GM12878 (cell line): ENCODE measurements around the gene DUS3L. TPM values are rescaled to one million over a fixed set of nuclear protein-coding genes. Genes with fewer than 3 reads are reported as not detected.

Source experiments
- ATAC-seq: fragments of 200-7000 bp; cut with Tn5 transposase; 3 replicates; pipeline ENCODE4 v1.9.1; 2020; ENCODE audit warnings: mild to moderate bottlenecking, moderate library complexity
- BruUV-seq: library from RNA; stranded (reverse); fragments of 400-500 nt; replicated peaks from 2 replicates; lab custom pipeline; 2021; lab: Mats Ljungman, UMichigan
- CTCF ChIA-PET: fragments of 300-600 bp; sonication (Branson Sonifier 250); formaldehyde crosslinking; extraction: SDS; loops from one replicate; lab custom pipeline; 2021; ENCODE audit warnings: inconsistent platforms; lab: Yijun Ruan, JAX
- POLR2A ChIA-PET: fragments of 350-600 bp; formaldehyde crosslinking; extraction: SDS; loops from one replicate; lab custom pipeline; 2021; ENCODE audit warnings: inconsistent platforms; lab: Charles Lee
- RAD21 ChIA-PET: fragments of 300-600 bp; sonication (Branson Sonifier 250); formaldehyde crosslinking; loops from one replicate; lab custom pipeline; 2023; ENCODE audit warnings: antibody characterized with exemption; ENCODE audit not compliant: unreplicated experiment; lab: Charles Lee
- SMC1A ChIA-PET: fragments of 300-600 bp; sonication (Branson Sonifier 250); formaldehyde crosslinking; loops from one replicate; lab custom pipeline; 2023; ENCODE audit not compliant: unreplicated experiment, uncharacterized antibody; lab: Charles Lee
- DNase-seq: peaks from one replicate; pipeline ENCODE4 v3.0.0-alpha.2; 2011; ENCODE audit warnings: low read depth, low spot score
- FAIRE-seq: peaks from 3 replicates; lab custom pipeline; 2011; peaks lifted over from hg19 to GRCh38; lab: Jason Lieb, UNC
- H2AFZ ChIP-seq: 2 replicates; pipeline ENCODE4 v1.6.0; 2011; ENCODE audit warnings: low read depth, low read length, control low read depth; ENCODE audit not compliant: control insufficient read depth
- H3K27ac ChIP-seq: 2 replicates; pipeline ENCODE4 v1.5.1; 2011; ENCODE audit warnings: control low read depth; ENCODE audit not compliant: control insufficient read depth, insufficient read depth
- H3K27me3 ChIP-seq, 2 experiments: replicated peaks in 1 of 2; 2 replicates each; pipeline versions ENCODE4 v1.6.0 to v1.6.1; 2011; ENCODE audit warnings: low read length in 1 of 2; ENCODE audit not compliant: control insufficient read depth in 2 of 2, insufficient read depth in 2 of 2
- H3K36me3 ChIP-seq, 2 experiments: 2 replicates each; pipeline ENCODE4 v1.5.1; 2011; ENCODE audit warnings: low read length in 1 of 2; ENCODE audit not compliant: control insufficient read depth in 2 of 2, insufficient read depth in 2 of 2
- H3K4me1 ChIP-seq: 2 replicates; pipeline ENCODE4 v1.6.1; 2011; ENCODE audit warnings: mild to moderate bottlenecking, low read length, moderate library complexity, mixed read lengths; ENCODE audit not compliant: control insufficient read depth, insufficient read depth
- H3K4me2 ChIP-seq: 2 replicates; pipeline ENCODE4 v1.6.0; 2011; ENCODE audit warnings: control low read depth; ENCODE audit not compliant: control insufficient read depth, insufficient read depth
- H3K4me3 ChIP-seq: fragments of 200-600 bp; sonication (generic); 2 replicates; pipeline ENCODE4 v1.5.1; 2016
- H3K79me2 ChIP-seq: 2 replicates; pipeline ENCODE4 v1.6.0; 2011; ENCODE audit warnings: low read length; ENCODE audit not compliant: control insufficient read depth, insufficient read depth
- H3K9ac ChIP-seq: 2 replicates; pipeline ENCODE4 v1.8.0; 2011; ENCODE audit warnings: low read length, control low read depth, mixed read lengths; ENCODE audit not compliant: control insufficient read depth, insufficient read depth
- H3K9me3 ChIP-seq: replicated peaks from 3 replicates; pipeline ENCODE4 v1.5.1; 2011; ENCODE audit warnings: mild to moderate bottlenecking, low read length; ENCODE audit not compliant: control insufficient read depth, insufficient read depth
- H4K20me1 ChIP-seq: 2 replicates; pipeline ENCODE4 v1.6.0; 2011; ENCODE audit not compliant: control insufficient read depth, insufficient read depth
- ASH2L ChIP-seq: fragments of 300-600, 200-600 bp; sonication (generic); IDR thresholded peaks from 2 replicates; pipeline ENCODE4 v1.6.1; 2017; ENCODE audit warnings: low read depth, mild to moderate bottlenecking, borderline replicate concordance
- BMI1 ChIP-seq: fragments of 450-650 bp; IDR thresholded peaks from 2 replicates; pipeline ENCODE4 v1.6.1; 2016; ENCODE audit warnings: mild to moderate bottlenecking, moderate library complexity, borderline replicate concordance
- CHD2 ChIP-seq: IDR thresholded peaks from 2 replicates; pipeline ENCODE4 v1.6.1; 2011; ENCODE audit warnings: low read depth, low read length, improper control_type of control experiment, borderline replicate concordance
- EED ChIP-seq: sonication (generic); IDR thresholded peaks from 2 replicates; pipeline ENCODE4 v1.6.1; 2016; ENCODE audit warnings: antibody characterized with exemption, low read depth
- EZH2 ChIP-seq: IDR thresholded peaks from 2 replicates; pipeline ENCODE4 v1.6.1; 2012; ENCODE audit warnings: low read depth, mild to moderate bottlenecking, control low read depth, inconsistent platforms, low read length, borderline replicate concordance; ENCODE audit not compliant: control insufficient read depth
- MTA3 ChIP-seq: IDR thresholded peaks from 2 replicates; pipeline ENCODE4 v1.6.1; 2012; ENCODE audit warnings: low read length, inconsistent platforms, borderline replicate concordance
- NFIC ChIP-seq: IDR thresholded peaks from 2 replicates; pipeline ENCODE4 v1.6.1; 2012; ENCODE audit warnings: low read depth, mild to moderate bottlenecking, inconsistent platforms, low read length, moderate library complexity
- NFYA ChIP-seq: IDR thresholded peaks from 2 replicates; pipeline ENCODE4 v1.6.1; 2011; ENCODE audit warnings: low read depth, mild to moderate bottlenecking, low read length, improper control_type of control experiment, borderline replicate concordance
- PML ChIP-seq: IDR thresholded peaks from 2 replicates; pipeline ENCODE4 v1.6.1; 2012; ENCODE audit warnings: low read length, inconsistent platforms
- POLR2A ChIP-seq: IDR thresholded peaks from 2 replicates; pipeline ENCODE4 v1.6.1; 2011; ENCODE audit warnings: low read depth, mild to moderate bottlenecking, low read length
- RCOR1 ChIP-seq: conservative IDR thresholded peaks from 2 replicates; pipeline ENCODE4 v1.6.1; 2012; ENCODE audit warnings: low read depth, low read length, improper control_type of control experiment
- RUNX3 ChIP-seq: IDR thresholded peaks from 2 replicates; pipeline ENCODE4 v1.6.1; 2012; ENCODE audit warnings: low read length, inconsistent platforms
- WGBS: methylation state at CpG from one replicate; pipeline ENCODE4 v1.1.6; 2016; ENCODE audit warnings: low lambda C conversion rate; ENCODE audit not compliant: insufficient replicate concordance, insufficient coverage; ENCODE audit errors: missing lambda C conversion rate; 5-methylcytosine and 5-hydroxymethylcytosine counted together
- in situ Hi-C: fragments of 300-500 bp; cut with MboI; formaldehyde crosslinking; loops from 9 replicates; pipeline ENCODE4 v1.14.3; 2018; ENCODE audit warnings: mixed read lengths
- intact Hi-C: fragments of 100-400 bp; cut with micrococcal nuclease; formaldehyde crosslinking; loops from one replicate; pipeline ENCODE4 v1.14.2; 2022; ENCODE audit not compliant: unreplicated experiment
- polyA plus RNA-seq, 11 experiments: library from polyadenylated mRNA; depleted of rRNA in 4 of 11; unstranded in 6 of 11; stranded (reverse) in 5 of 11; fragments of >200 nt; fragmentation: Nextera tagmentation in 4 of 11; fragmentation: Illumina TruSeq in 1 of 11; extraction: Ambion mirVana in 4 of 11; extraction: Trizol in 1 of 11; gene quantifications; 1 replicate in 1 of 11; 2 replicates in 10 of 11; pipeline versions ENCODE4 v1.2.1 to v1.2.3, GENCODE V29; 2011 to 2016; ENCODE audit warnings: inconsistent platforms in 2 of 11, missing spikeins in 2 of 11, low read depth in 1 of 11
- total RNA-seq, 4 experiments: library from RNA; depleted of rRNA in 3 of 4; stranded (reverse); fragments of >200 nt in 3 of 4; fragmentation: Illumina TruSeq in 1 of 4; extraction: Trizol in 1 of 4; gene quantifications; 2 replicates each; pipeline versions ENCODE4 v1.2.1 to v1.2.3, GENCODE V29; 2013 to 2021
- TF ChIP-seq, protein P1 (sequence below): IDR thresholded peaks from 2 replicates; pipeline ENCODE4 v1.6.1; 2012; ENCODE audit warnings: mild to moderate bottlenecking, low read depth, low read length
- TF ChIP-seq, protein P2 (sequence below): IDR thresholded peaks from 2 replicates; pipeline ENCODE4 v1.6.1; 2011; ENCODE audit warnings: mild to moderate bottlenecking, low read depth, low read length, moderate library complexity; ENCODE audit not compliant: insufficient replicate concordance
- TF ChIP-seq, protein P3 (sequence below): fragments of 450-650 bp; IDR thresholded peaks from 2 replicates; pipeline ENCODE4 v1.6.1; 2017; ENCODE audit warnings: low read depth, mild to moderate bottlenecking, moderate library complexity
- TF ChIP-seq, protein P4 (sequence below): fragments of 450-650 bp; IDR thresholded peaks from 2 replicates; pipeline ENCODE4 v1.6.1; 2017; ENCODE audit warnings: mild to moderate bottlenecking

DUS3L gene
- total and polyA plus RNA-seq, 10 of the 15 experiments (the other 5 are each of a cell fraction or from before 2014, with no cell fraction given): 0.64 to 47.6 (median 31.1) TPM

DNA sequence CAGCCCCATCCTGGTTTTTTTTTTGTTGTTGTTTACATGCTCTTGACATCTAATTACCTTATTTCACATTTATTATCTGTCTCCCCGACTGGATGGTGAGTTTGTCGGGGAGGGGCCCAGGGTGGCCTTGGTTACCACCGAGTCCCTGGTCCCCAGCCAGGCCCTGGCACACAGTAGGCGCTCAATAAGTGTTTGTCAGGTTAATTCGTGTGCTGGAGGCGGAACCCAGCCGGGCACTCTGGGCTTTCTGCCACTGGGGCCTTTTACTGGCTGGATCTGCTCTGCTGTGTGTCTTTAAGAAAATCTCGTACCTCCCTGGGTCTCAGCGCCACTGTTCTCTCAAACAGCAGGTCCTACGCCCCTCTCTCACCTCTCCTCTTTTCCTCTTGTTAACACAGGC lies 18.5 kb upstream of the DUS3L start (continued):
- TF ChIP-seq RCOR1: no peak
- TF ChIP-seq NFYA: no peak
- no peak for TF ChIP-seq POLR2A
- TF ChIP-seq RUNX3: no peak
- TF ChIP-seq CHD2: no peak
- no peak for TF ChIP-seq EZH2
- no peak for TF ChIP-seq MTA3
- TF ChIP-seq, protein P1, sequence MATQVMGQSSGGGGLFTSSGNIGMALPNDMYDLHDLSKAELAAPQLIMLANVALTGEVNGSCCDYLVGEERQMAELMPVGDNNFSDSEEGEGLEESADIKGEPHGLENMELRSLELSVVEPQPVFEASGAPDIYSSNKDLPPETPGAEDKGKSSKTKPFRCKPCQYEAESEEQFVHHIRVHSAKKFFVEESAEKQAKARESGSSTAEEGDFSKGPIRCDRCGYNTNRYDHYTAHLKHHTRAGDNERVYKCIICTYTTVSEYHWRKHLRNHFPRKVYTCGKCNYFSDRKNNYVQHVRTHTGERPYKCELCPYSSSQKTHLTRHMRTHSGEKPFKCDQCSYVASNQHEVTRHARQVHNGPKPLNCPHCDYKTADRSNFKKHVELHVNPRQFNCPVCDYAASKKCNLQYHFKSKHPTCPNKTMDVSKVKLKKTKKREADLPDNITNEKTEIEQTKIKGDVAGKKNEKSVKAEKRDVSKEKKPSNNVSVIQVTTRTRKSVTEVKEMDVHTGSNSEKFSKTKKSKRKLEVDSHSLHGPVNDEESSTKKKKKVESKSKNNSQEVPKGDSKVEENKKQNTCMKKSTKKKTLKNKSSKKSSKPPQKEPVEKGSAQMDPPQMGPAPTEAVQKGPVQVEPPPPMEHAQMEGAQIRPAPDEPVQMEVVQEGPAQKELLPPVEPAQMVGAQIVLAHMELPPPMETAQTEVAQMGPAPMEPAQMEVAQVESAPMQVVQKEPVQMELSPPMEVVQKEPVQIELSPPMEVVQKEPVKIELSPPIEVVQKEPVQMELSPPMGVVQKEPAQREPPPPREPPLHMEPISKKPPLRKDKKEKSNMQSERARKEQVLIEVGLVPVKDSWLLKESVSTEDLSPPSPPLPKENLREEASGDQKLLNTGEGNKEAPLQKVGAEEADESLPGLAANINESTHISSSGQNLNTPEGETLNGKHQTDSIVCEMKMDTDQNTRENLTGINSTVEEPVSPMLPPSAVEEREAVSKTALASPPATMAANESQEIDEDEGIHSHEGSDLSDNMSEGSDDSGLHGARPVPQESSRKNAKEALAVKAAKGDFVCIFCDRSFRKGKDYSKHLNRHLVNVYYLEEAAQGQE: no peak
- no peak for TF ChIP-seq PML
- TF ChIP-seq EED: no peak

DNA sequence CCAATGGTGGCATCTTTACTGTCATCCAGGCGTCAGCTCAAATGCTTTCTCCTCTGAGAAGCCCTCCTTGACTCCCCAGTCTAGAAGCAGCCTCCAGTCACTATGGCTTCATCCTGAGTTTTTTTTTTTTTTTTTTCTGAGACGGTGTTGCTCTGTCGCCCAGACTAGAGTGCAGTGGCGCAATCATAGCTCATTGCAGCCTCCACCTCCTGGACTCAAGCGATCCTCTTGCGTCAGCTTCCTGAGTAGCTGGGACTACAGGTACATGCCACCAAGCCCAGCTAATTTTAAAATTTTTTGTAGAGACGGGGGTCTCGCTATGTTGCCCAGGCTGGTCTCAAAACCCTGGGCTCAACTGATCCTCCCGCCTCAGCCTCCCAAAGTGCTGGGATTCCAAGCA lies 18.1 kb upstream of the DUS3L start:
- H3K4me2 ChIP-seq: no peak overlapping the region
- no peak overlapping the region for H3K4me3 ChIP-seq
- no peak overlapping the region for H3K9ac ChIP-seq
- ChIA-PET POLR2A (interaction anchor here (0.7 kb wide), 1 partner anchor 12 kb away, joined by 5 read pairs; no protein-coding TSS in a partner anchor), CTCF (interaction anchor here (0.7 kb wide), 1 partner anchor 29 kb away, joined by 3 read pairs; no protein-coding TSS in a partner anchor), SMC1A (no interaction called here), RAD21 (no interaction called here)
- ATAC-seq (no peak), DNase-seq (no peak), FAIRE-seq (no peak)
- no peaks in the 10 kb centered on the region; a peak in 1 of 4 replicates for H3K27me3 ChIP-seq
- WGBS: 66% methylated on average over 9 of the region's 9 CpGs
- BruUV-seq: no TSS peak
- H3K4me1 ChIP-seq: no peaks in the 10 kb centered on the region
- no peaks in the 10 kb centered on the region for H3K79me2 ChIP-seq
- no peaks in the 10 kb centered on the region for H4K20me1 ChIP-seq
- in situ Hi-C loops (loop anchor here (5.0 kb wide), 1 partner anchor 213 kb away; no protein-coding TSS in a partner anchor), intact Hi-C loops (loop anchor here (10.0 kb wide), 1 partner anchor 216 kb away; no protein-coding TSS in a partner anchor)
- no peaks in the 10 kb centered on the region for H3K36me3 ChIP-seq
- H2AFZ ChIP-seq: no peak overlapping the region
- no peak overlapping the region for H3K27ac ChIP-seq
- H3K9me3 ChIP-seq: no peaks in the 10 kb centered on the region
- TF ChIP-seq, protein P2, sequence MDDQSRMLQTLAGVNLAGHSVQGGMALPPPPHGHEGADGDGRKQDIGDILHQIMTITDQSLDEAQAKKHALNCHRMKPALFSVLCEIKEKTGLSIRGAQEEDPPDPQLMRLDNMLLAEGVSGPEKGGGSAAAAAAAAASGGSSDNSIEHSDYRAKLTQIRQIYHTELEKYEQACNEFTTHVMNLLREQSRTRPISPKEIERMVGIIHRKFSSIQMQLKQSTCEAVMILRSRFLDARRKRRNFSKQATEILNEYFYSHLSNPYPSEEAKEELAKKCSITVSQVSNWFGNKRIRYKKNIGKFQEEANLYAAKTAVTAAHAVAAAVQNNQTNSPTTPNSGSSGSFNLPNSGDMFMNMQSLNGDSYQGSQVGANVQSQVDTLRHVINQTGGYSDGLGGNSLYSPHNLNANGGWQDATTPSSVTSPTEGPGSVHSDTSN: no peak
- TF ChIP-seq CHD2: no peak
- no peak for TF ChIP-seq BMI1
- no peak for TF ChIP-seq ASH2L
- TF ChIP-seq NFIC: no peak
- TF ChIP-seq, protein P3, sequence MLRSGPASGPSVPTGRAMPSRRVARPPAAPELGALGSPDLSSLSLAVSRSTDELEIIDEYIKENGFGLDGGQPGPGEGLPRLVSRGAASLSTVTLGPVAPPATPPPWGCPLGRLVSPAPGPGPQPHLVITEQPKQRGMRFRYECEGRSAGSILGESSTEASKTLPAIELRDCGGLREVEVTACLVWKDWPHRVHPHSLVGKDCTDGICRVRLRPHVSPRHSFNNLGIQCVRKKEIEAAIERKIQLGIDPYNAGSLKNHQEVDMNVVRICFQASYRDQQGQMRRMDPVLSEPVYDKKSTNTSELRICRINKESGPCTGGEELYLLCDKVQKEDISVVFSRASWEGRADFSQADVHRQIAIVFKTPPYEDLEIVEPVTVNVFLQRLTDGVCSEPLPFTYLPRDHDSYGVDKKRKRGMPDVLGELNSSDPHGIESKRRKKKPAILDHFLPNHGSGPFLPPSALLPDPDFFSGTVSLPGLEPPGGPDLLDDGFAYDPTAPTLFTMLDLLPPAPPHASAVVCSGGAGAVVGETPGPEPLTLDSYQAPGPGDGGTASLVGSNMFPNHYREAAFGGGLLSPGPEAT: no peak
- TF ChIP-seq, protein P4, sequence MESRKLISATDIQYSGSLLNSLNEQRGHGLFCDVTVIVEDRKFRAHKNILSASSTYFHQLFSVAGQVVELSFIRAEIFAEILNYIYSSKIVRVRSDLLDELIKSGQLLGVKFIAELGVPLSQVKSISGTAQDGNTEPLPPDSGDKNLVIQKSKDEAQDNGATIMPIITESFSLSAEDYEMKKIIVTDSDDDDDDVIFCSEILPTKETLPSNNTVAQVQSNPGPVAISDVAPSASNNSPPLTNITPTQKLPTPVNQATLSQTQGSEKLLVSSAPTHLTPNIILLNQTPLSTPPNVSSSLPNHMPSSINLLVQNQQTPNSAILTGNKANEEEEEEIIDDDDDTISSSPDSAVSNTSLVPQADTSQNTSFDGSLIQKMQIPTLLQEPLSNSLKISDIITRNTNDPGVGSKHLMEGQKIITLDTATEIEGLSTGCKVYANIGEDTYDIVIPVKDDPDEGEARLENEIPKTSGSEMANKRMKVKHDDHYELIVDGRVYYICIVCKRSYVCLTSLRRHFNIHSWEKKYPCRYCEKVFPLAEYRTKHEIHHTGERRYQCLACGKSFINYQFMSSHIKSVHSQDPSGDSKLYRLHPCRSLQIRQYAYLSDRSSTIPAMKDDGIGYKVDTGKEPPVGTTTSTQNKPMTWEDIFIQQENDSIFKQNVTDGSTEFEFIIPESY: no peak
